A549 (cell line): Measurements from ENCODE around the gene DLG1.

Experiments
- CEBPB ChIP-seq, 2 experiments: fragments of >200 bp in 1 of 2; sonication (Bioruptor Twin) in 1 of 2; formaldehyde crosslinking in 1 of 2; IDR thresholded peaks; 2 replicates each; pipeline ENCODE4 v1.6.1; 2012 to 2016
- CHD2 ChIP-seq: fragments of 150-350 bp; IDR thresholded peaks from 2 replicates; pipeline ENCODE4 v1.6.1; 2014; ENCODE audit warnings: low read length; ENCODE audit not compliant: partially characterized antibody
- EHMT2 ChIP-seq: fragments of 200-600 bp; sonication (generic); IDR thresholded peaks from 2 replicates; pipeline ENCODE4 v1.6.1; 2016; ENCODE audit warnings: antibody characterized with exemption, low read depth, mild to moderate bottlenecking, moderate library complexity
- ESRRA ChIP-seq: fragments of 150-350 bp; IDR thresholded peaks from 2 replicates; pipeline ENCODE4 v1.6.1; 2014; ENCODE audit warnings: mild to moderate bottlenecking, low read length, borderline replicate concordance
- KDM5A ChIP-seq: fragments of 200-600 bp; sonication (generic); IDR thresholded peaks from 2 replicates; pipeline ENCODE4 v1.6.1; 2016; ENCODE audit warnings: antibody characterized with exemption, mild to moderate bottlenecking
- MAFK ChIP-seq: fragments of 450-650 bp; IDR thresholded peaks from 2 replicates; pipeline ENCODE4 v1.6.1; 2014; ENCODE audit not compliant: partially characterized antibody
- PHF8 ChIP-seq: fragments of 200-600 bp; sonication (generic); IDR thresholded peaks from 2 replicates; pipeline ENCODE4 v1.6.1; 2016; ENCODE audit warnings: low read depth, mild to moderate bottlenecking, antibody characterized with exemption, moderate library complexity, borderline replicate concordance
- POLR2A ChIP-seq: IDR thresholded peaks from 2 replicates; pipeline ENCODE4 v1.6.1; 2012; ENCODE audit warnings: mild to moderate bottlenecking, low read length
- RARB ChIP-seq: fragments of 250-450 bp; sonication (Bioruptor Pico); IDR thresholded peaks from 2 replicates; pipeline ENCODE4 v1.8.0; 2021; ENCODE audit warnings: mild to moderate bottlenecking, moderate library complexity
- RNF2 ChIP-seq: fragments of 200-600 bp; sonication (generic); IDR thresholded peaks from 2 replicates; pipeline ENCODE4 v1.6.1; 2016; ENCODE audit warnings: low read depth, mild to moderate bottlenecking, antibody characterized with exemption, moderate library complexity, borderline replicate concordance
- TF ChIP-seq, protein P1 (sequence below): fragments of >200 bp; sonication (Bioruptor Twin); formaldehyde crosslinking; IDR thresholded peaks from 3 replicates; pipeline ENCODE4 v1.5.1; 2016
- TF ChIP-seq, protein P2 (sequence below): fragments of 200-600 bp; sonication (generic); IDR thresholded peaks from 2 replicates; pipeline ENCODE4 v1.6.1; 2016; ENCODE audit warnings: antibody characterized with exemption, mild to moderate bottlenecking, moderate library complexity
- TF ChIP-seq, protein P3 (sequence below): fragments of 450-650 bp; IDR thresholded peaks from 2 replicates; pipeline ENCODE4 v1.6.1; 2014; ENCODE audit warnings: antibody characterized with exemption

DNA sequence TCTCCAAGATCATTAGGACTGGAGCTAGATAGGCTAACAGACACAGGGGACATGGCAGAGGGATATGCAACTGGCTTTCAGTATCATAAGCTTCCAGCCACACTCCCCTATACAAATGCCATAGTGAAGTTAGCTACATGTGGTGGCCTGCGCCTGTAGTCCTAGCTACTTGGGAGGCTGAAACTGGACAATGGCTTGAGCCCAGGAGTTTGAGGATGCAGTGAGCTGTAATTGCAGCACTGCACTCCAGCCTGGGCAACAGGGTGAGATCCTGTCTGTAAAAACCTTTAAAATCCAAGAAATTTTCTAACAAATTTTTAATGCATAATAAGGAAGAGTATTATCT is 37.3 kb downstream of the DLG1 start:
- TF ChIP-seq RARB (CRISPR knock-in tag) (no peak), MAFK (no peak), PHF8 (no peak), EHMT2 (no peak), ESRRA (no peak), KDM5A (no peak), POLR2A (no peak), RNF2 (no peak), CHD2 (no peak), CEBPB (IDR thresholded peaks at IDR 0.05) (no peak)
- TF ChIP-seq, protein P1, sequence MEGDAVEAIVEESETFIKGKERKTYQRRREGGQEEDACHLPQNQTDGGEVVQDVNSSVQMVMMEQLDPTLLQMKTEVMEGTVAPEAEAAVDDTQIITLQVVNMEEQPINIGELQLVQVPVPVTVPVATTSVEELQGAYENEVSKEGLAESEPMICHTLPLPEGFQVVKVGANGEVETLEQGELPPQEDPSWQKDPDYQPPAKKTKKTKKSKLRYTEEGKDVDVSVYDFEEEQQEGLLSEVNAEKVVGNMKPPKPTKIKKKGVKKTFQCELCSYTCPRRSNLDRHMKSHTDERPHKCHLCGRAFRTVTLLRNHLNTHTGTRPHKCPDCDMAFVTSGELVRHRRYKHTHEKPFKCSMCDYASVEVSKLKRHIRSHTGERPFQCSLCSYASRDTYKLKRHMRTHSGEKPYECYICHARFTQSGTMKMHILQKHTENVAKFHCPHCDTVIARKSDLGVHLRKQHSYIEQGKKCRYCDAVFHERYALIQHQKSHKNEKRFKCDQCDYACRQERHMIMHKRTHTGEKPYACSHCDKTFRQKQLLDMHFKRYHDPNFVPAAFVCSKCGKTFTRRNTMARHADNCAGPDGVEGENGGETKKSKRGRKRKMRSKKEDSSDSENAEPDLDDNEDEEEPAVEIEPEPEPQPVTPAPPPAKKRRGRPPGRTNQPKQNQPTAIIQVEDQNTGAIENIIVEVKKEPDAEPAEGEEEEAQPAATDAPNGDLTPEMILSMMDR = no peak
- TF ChIP-seq, protein P2, sequence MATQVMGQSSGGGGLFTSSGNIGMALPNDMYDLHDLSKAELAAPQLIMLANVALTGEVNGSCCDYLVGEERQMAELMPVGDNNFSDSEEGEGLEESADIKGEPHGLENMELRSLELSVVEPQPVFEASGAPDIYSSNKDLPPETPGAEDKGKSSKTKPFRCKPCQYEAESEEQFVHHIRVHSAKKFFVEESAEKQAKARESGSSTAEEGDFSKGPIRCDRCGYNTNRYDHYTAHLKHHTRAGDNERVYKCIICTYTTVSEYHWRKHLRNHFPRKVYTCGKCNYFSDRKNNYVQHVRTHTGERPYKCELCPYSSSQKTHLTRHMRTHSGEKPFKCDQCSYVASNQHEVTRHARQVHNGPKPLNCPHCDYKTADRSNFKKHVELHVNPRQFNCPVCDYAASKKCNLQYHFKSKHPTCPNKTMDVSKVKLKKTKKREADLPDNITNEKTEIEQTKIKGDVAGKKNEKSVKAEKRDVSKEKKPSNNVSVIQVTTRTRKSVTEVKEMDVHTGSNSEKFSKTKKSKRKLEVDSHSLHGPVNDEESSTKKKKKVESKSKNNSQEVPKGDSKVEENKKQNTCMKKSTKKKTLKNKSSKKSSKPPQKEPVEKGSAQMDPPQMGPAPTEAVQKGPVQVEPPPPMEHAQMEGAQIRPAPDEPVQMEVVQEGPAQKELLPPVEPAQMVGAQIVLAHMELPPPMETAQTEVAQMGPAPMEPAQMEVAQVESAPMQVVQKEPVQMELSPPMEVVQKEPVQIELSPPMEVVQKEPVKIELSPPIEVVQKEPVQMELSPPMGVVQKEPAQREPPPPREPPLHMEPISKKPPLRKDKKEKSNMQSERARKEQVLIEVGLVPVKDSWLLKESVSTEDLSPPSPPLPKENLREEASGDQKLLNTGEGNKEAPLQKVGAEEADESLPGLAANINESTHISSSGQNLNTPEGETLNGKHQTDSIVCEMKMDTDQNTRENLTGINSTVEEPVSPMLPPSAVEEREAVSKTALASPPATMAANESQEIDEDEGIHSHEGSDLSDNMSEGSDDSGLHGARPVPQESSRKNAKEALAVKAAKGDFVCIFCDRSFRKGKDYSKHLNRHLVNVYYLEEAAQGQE = no peak
- TF ChIP-seq, protein P3, sequence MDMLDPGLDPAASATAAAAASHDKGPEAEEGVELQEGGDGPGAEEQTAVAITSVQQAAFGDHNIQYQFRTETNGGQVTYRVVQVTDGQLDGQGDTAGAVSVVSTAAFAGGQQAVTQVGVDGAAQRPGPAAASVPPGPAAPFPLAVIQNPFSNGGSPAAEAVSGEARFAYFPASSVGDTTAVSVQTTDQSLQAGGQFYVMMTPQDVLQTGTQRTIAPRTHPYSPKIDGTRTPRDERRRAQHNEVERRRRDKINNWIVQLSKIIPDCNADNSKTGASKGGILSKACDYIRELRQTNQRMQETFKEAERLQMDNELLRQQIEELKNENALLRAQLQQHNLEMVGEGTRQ = no peak
